Measurements from ENCODE around the gene UBTF.

Gene UBTF

GRCh38 chr17:44210342-44211192 is 8.9 kb downstream of the UBTF start (continued):
- TF ChIP-seq ZNF658 (tag by site-specific recombination; IDR thresholded peaks at IDR 0.05) (no peak), ZNF488 (tag by site-specific recombination; IDR thresholded peaks at IDR 0.05) (no peak), ZFP3 (tag by site-specific recombination; IDR thresholded peaks at IDR 0.05; ENCODE audit: low read depth) (no peak), ZNF843 (tag by site-specific recombination; IDR thresholded peaks at IDR 0.05) (no peak), ZNF473 (tag by site-specific recombination; IDR thresholded peaks at IDR 0.05) (no peak), ZNF792 (tag by site-specific recombination; IDR thresholded peaks at IDR 0.05) (no peak), ZNF654 (tag by site-specific recombination; IDR thresholded peaks at IDR 0.05; ENCODE audit: low read depth) (no peak), TSHZ1 (tag by site-specific recombination; IDR thresholded peaks at IDR 0.05; ENCODE audit: borderline replicate concordance) (no peak), MYNN (tag by site-specific recombination; IDR thresholded peaks at IDR 0.05; ENCODE audit: borderline replicate concordance) (no peak), ZNF146 (tag by site-specific recombination; IDR thresholded peaks at IDR 0.05) (no peak), ZNF624 (tag by site-specific recombination; IDR thresholded peaks at IDR 0.05) (no peak), PRDM10 (tag by site-specific recombination; IDR thresholded peaks at IDR 0.05) (no peak), ZNF280D (tag by site-specific recombination; IDR thresholded peaks at IDR 0.05) (no peak), ZNF660 (tag by site-specific recombination; IDR thresholded peaks at IDR 0.05) (peak; percentile 85), ZNF274 (IDR thresholded peaks at IDR 0.05; ENCODE audit: low read length) (no peak), ZNF274 (tag by site-specific recombination; IDR thresholded peaks at IDR 0.05; ENCODE audit: borderline replicate concordance) (no peak), REPIN1 (tag by site-specific recombination; IDR thresholded peaks at IDR 0.05; ENCODE audit: low read depth) (no peak), GLI2 (tag by site-specific recombination; IDR thresholded peaks at IDR 0.05; ENCODE audit: borderline replicate concordance, low read depth) (no peak), ZBTB8A (tag by site-specific recombination; IDR thresholded peaks at IDR 0.05) (peak; percentile 67), SETDB1 (IDR thresholded peaks at IDR 0.05; ENCODE audit: insufficient read length, low read length) (no peak), ZNF175 (tag by site-specific recombination; IDR thresholded peaks at IDR 0.05) (no peak), HOXA7 (CRISPR knock-in tag; IDR thresholded peaks at IDR 0.05; ENCODE audit: borderline replicate concordance) (no peak), KLF16 (tag by site-specific recombination; IDR thresholded peaks at IDR 0.05) (0 out of 2 replicates have a peak, but pooled peaks have one; percentile 48), ZBTB21 (tag by site-specific recombination; IDR thresholded peaks at IDR 0.05) (no peak), ZNF311 (tag by site-specific recombination; IDR thresholded peaks at IDR 0.05; ENCODE audit: borderline replicate concordance) (no peak), CTCF (tag by site-specific recombination; IDR thresholded peaks at IDR 0.05) (peak; percentile 78), ZNF571 (tag by site-specific recombination; IDR thresholded peaks at IDR 0.05) (no peak), ZNF623 (tag by site-specific recombination; IDR thresholded peaks at IDR 0.05) (no peak)

Data from HEK293 (cell line).